ENCODE results near the gene TANGO6.
"Not testable (repeated sequence)": the region's sequence is repeated elsewhere in the genome, so short reads cannot be mapped to it uniquely, and the experiment has no call there.

The TANGO6 gene

DNA sequence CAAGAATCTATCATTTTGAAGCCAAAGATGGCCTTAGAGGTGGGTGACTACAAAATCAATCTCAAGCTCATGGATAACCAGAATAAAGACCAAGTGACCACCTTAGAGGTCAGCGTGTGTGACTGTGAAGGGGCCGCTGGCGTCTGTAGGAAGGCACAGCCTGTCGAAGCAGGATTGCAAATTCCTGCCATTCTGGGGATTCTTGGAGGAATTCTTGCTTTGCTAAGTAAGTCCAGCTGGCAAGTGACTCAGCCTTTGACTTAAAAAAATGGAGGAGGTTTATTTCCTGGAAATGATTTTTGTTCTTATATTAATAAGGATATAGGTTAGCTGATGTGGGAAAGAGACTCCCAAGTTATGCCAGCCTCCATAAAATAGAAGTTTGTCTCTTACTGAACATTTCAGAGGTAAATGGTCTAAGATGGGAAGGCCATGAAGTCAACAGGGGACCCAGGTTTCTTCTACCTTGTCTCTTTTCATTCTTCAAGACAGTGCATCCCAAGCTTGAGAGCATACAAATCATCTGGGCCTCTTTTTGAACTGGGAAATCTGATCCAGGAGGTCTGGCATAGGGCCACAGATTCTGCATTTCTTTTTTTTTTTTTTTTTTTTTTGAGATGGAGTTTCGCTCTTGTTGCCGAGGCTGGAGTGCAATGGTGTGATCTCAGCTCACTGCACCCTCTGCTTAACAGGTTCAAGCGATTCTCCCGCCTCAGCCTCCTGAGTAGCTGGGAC is 19.8 kb upstream of the TANGO6 start:
- H3K4me3 ChIP-seq (ENCODE audit: low read length), result peak overlapping the region; percentile 41
- peak; percentile 96 for DNase-seq (ENCODE audit: low read depth)
- TF ChIP-seq, protein P1, sequence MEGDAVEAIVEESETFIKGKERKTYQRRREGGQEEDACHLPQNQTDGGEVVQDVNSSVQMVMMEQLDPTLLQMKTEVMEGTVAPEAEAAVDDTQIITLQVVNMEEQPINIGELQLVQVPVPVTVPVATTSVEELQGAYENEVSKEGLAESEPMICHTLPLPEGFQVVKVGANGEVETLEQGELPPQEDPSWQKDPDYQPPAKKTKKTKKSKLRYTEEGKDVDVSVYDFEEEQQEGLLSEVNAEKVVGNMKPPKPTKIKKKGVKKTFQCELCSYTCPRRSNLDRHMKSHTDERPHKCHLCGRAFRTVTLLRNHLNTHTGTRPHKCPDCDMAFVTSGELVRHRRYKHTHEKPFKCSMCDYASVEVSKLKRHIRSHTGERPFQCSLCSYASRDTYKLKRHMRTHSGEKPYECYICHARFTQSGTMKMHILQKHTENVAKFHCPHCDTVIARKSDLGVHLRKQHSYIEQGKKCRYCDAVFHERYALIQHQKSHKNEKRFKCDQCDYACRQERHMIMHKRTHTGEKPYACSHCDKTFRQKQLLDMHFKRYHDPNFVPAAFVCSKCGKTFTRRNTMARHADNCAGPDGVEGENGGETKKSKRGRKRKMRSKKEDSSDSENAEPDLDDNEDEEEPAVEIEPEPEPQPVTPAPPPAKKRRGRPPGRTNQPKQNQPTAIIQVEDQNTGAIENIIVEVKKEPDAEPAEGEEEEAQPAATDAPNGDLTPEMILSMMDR (conservative IDR thresholded peaks at IDR 0.05; ENCODE audit: low read length), result no peak

DNA sequence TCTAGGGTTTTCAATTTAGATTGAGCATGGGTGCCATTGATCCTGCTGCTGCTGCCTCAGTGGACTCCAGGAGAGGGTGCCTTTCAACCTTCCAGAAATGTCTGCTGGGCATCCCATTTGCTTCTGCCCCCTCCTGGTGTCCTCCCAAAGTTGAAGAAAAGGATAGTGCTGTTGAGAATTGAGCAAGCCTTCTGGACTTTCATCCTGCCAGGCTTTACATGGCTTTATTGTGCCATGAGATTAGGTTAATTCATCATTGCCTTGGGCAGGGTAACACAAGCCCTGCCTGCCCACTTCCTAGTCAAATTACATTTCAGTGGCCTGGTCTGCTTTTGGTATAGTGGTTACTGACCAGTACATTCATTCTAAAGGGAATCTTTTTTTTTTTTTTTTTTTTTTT is 17.9 kb upstream of the TANGO6 start:
- TF ChIP-seq, protein P1 (conservative IDR thresholded peaks at IDR 0.05; ENCODE audit: low read length), result no peak
- H3K4me3 ChIP-seq (ENCODE audit: low read length), result no peak overlapping the region
- no peak for DNase-seq (ENCODE audit: low read depth)

DNA sequence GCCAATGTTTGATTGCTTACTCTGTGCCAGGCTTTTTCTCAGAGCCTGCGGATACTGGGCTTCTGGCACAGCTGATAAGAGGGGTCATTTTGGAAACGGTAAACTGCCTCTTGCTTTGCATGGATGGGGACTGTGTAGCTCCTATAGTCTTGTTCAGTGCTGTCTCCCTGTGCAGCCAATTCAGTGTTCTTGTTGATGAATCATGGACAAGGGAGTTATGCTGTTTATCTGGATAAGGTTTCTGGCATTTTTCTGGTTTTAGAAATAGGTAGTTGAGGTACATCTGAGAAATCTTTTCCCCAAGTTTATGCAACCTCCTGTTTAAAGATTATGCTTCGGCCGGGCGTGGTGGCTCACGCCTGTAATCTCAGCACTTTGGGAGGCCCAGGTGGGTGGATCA is 16.7 kb upstream of the TANGO6 start:
- TF ChIP-seq, protein P1 (conservative IDR thresholded peaks at IDR 0.05; ENCODE audit: low read length), result no peak
- no peak overlapping the region for H3K4me3 ChIP-seq (ENCODE audit: low read length)
- no peak for DNase-seq (ENCODE audit: low read depth)

DNA sequence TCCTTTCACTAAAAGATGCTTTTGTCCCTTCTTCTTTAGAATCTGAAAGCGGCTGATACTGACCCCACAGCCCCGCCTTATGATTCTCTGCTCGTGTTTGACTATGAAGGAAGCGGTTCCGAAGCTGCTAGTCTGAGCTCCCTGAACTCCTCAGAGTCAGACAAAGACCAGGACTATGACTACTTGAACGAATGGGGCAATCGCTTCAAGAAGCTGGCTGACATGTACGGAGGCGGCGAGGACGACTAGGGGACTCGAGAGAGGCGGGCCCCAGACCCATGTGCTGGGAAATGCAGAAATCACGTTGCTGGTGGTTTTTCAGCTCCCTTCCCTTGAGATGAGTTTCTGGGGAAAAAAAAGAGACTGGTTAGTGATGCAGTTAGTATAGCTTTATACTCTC is 10.1 kb upstream of the TANGO6 start:
- TF ChIP-seq, protein P1 (conservative IDR thresholded peaks at IDR 0.05; ENCODE audit: low read length), result no peak
- no peak for DNase-seq (ENCODE audit: low read depth)
- H3K4me3 ChIP-seq (ENCODE audit: low read length), result no peak overlapping the region

DNA sequence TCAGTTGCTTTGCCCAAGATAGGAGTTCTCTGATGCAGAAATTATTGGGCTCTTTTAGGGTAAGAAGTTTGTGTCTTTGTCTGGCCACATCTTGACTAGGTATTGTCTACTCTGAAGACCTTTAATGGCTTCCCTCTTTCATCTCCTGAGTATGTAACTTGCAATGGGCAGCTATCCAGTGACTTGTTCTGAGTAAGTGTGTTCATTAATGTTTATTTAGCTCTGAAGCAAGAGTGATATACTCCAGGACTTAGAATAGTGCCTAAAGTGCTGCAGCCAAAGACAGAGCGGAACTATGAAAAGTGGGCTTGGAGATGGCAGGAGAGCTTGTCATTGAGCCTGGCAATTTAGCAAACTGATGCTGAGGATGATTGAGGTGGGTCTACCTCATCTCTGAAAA is 8.8 kb upstream of the TANGO6 start:
- TF ChIP-seq, protein P1 (conservative IDR thresholded peaks at IDR 0.05; ENCODE audit: low read length), result no peak
- no peak for DNase-seq (ENCODE audit: low read depth)
- no peak overlapping the region for H3K4me3 ChIP-seq (ENCODE audit: low read length)

DNA sequence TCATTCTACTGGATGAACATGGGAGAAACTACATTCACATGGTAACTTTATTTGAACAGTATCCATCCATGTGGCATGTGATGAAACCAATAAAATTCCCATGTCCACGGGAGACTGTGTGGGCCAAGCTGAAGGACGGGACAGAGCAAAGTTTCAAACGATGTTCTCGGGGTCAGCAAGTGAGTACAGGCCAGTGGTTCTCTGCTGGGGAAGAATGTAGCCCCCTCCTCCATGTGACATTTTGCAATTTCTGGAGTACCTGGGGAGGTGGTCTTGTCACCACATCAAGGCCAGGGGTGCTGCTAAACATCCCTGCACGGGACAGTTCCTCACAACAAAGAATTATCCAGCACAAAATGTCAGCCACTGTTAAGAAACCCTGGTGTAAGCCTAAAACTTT is 7.4 kb upstream of the TANGO6 start:
- no peak for DNase-seq (ENCODE audit: low read depth)
- TF ChIP-seq, protein P1 (conservative IDR thresholded peaks at IDR 0.05; ENCODE audit: low read length), result no peak
- H3K4me3 ChIP-seq (ENCODE audit: low read length), result no peak overlapping the region

DNA sequence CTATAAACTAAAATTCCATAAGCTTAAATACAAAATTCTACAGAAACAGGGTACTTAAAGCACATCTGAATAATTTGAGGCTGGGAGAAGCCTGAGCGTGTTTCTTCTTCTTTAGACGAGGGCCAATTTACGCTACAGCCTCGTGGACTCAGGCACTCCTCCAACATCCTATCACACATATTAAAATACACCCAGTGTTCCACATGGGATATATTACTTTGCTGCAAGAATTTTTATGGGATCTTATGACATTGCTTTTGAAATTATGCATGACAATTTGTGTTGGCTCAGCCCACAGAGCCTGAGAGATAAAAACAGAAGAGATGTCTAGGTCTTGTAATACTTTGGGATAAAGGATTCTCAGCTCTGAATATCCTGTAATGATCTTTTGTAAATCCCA is 3.5 kb upstream of the TANGO6 start:
- TF ChIP-seq, protein P1 (conservative IDR thresholded peaks at IDR 0.05; ENCODE audit: low read length), result no peak
- peak; percentile 48 for DNase-seq (ENCODE audit: low read depth)
- no peak overlapping the region for H3K4me3 ChIP-seq (ENCODE audit: low read length)

DNA sequence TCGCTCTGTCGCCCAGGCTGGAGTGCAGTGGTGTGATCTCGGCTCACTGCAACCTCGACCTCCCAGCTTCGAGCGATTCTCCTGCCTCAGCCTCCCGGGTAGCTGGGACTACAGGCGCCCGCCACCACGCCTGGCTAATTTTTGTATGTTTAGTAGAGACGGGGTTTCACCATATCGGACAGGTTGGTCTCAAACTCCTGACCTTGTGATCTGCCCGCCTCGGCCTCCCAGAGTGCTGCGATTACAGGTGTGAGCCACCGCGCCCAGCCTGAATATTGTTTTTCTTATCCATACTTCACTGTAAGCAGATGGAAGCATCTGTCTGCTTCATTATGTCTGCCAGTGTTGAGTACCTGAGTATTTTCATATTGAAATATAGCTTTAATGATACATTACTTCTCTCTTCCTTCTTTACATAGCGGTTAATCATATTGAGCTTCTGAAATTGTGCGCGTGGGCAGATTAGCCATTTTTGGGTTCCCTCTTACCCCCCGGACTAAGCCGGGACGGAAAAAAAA is 308 bp upstream of the TANGO6 start:
- DNase-seq (ENCODE audit: low read depth), result not testable (repeated sequence)
- peak overlapping the region; percentile 87 for H3K4me3 ChIP-seq (ENCODE audit: low read length)
